Heart left ventricle (tissue), 16 donors: ENCODE measurements around the gene APOBEC4. TPM values are rescaled to one million over a fixed set of nuclear protein-coding genes. Genes with fewer than 3 reads are reported as not detected.
A peak's percentile ranks its signal among the peaks of the same experiment; 100 is the strongest.

Experiments used
- ATAC-seq, 4 donors: fragments of 200-7000 bp; cut with Tn5 transposase; one replicate each; pipeline ENCODE4 v1.9.1; 2020 to 2022; ENCODE audit warnings: moderate library complexity in 4 of 4, mild to moderate bottlenecking in 3 of 4, moderate number of reproducible peaks in 1 of 4
- DNase-seq, 5 donors: peaks; one replicate each; pipeline ENCODE4 v3.0.0-alpha.2; 2020
- H3K27ac ChIP-seq, 12 donors: fragments of 200-600 bp; sonication (generic) in 4 of 12; one replicate each; pipeline versions ENCODE4 v1.5.0 to v1.8.0; 2016 to 2022; ENCODE audit warnings: mild to moderate bottlenecking in 2 of 12
- H3K27me3 ChIP-seq, 9 donors: fragments of 200-600 bp; sonication (generic) in 2 of 9; one replicate each; pipeline versions ENCODE4 v1.5.1 to v1.8.0; 2016 to 2022; ENCODE audit warnings: mild to moderate bottlenecking in 3 of 9
- H3K36me3 ChIP-seq, 9 donors: fragments of 200-600 bp; sonication (generic) in 2 of 9; one replicate each; pipeline versions ENCODE4 v1.5.0 to v1.8.0; 2018 to 2022; ENCODE audit warnings: mild to moderate bottlenecking in 2 of 9
- H3K4me1 ChIP-seq, 12 donors: fragments of 200-600 bp; sonication (generic) in 4 of 12; one replicate each; pipeline versions ENCODE4 v1.5.0 to v1.8.0; 2016 to 2022; ENCODE audit warnings: mild to moderate bottlenecking in 3 of 12
- H3K4me3 ChIP-seq, 12 donors: fragments of 200-600 bp; sonication (generic) in 4 of 12; one replicate each; pipeline versions ENCODE4 v1.5.0 to v1.8.0; 2017 to 2022; ENCODE audit warnings: mild to moderate bottlenecking in 9 of 12, moderate library complexity in 4 of 12
- H3K9me3 ChIP-seq, 12 donors: fragments of 200-600 bp; sonication (generic) in 4 of 12; one replicate each; pipeline versions ENCODE4 v1.5.0 to v1.8.0; 2016 to 2022; ENCODE audit warnings: mild to moderate bottlenecking in 1 of 12
- POLR2A ChIP-seq, 2 donors: fragments of 450-650 bp; IDR thresholded peaks; one replicate each; pipeline ENCODE4 v1.6.1; 2017; ENCODE audit warnings: antibody characterized with exemption in 2 of 2, mild to moderate bottlenecking in 2 of 2, moderate library complexity in 2 of 2
- WGBS, 4 donors: extraction: QIAGEN DNeasy Blood & Tissue Kit in 2 of 4; methylation state at CpG; one replicate each; pipeline versions ENCODE4 v1.1.5 to v1.1.7; 2013 to 2018; 5-methylcytosine and 5-hydroxymethylcytosine counted together
- intact Hi-C, 10 donors: fragments of 100-400 bp; cut with DNase I; formaldehyde crosslinking; loops; one replicate each; pipeline versions ENCODE4 v1.11.1 to v1.14.2; 2022
- long read RNA-seq, 3 donors: library from polyadenylated mRNA; unstranded; transcript quantifications; one replicate each; pipeline ENCODE4 v2.0.0, GENCODE V29; 2020 to 2021
- polyA plus RNA-seq, 2 donors: library from polyadenylated mRNA; stranded (reverse); fragments of 200-250 nt; gene quantifications; one replicate each; pipeline ENCODE4 v1.2.3, GENCODE V29; 2013
- total RNA-seq, 9 donors: library from RNA; depleted of rRNA in 2 of 9; stranded (reverse); fragments of >200 nt in 2 of 9; fragmentation: NEBNext Ultra II Directional in 3 of 9; extraction: Animal tissue kit (Norgen Biotek cat#: 25700) in 3 of 9; gene quantifications; one replicate each; pipeline versions ENCODE4 v1.1.0 to v1.2.4, GENCODE V29; 2016 to 2023
- TF ChIP-seq, protein P1 (sequence below), 12 donors: fragments of 200-600 bp; sonication (generic) in 4 of 12; IDR thresholded peaks; one replicate each; pipeline versions ENCODE4 v1.5.0 to v1.8.0; 2018 to 2022; ENCODE audit warnings: antibody characterized with exemption in 12 of 12, mild to moderate bottlenecking in 5 of 12
- donor health status: ischemic (EF 13 %, LVEDD 7.1; RV severe dilation, severe dysfunction).
- donor health status: healthy with polysubstance abuse.
- donor health status: DM: no; HTN: yes; CAD: no.
- donor health status: DM: no; HTN: no; CAD: no.
- donor health status: ischemic (EF 25% LVEDD 6.9; RV normal size, moderate dysfunction).
- donor health status: ischemic (EF 25% LVEDD 5.7; RV mildly dilated, moderate dysfunction).
- donor health status: healthy.
- donor health status: DM: yes; HTN: yes; CAD: no.
- donor health status: ischemic (EF 35%, LVEDD 5.7; RV mildly dilated, moderate dysfunction).
- donor health status: nonischemic (EF 11% LVEDD 7.7; RV severe dilation, severe dysfunction).
- donor health status: DM: yes; HTN: yes; CAD: no.
- donor health status: PGD.
- donor health status: ischemic (EF 29% LVEDD 5.4; RV normal size, mild dysfunction).
- donor health status: nonischemic (EF 23%, LVEDD 6.1; RV moderate dilation, normal function).

The APOBEC4 gene, protein sequence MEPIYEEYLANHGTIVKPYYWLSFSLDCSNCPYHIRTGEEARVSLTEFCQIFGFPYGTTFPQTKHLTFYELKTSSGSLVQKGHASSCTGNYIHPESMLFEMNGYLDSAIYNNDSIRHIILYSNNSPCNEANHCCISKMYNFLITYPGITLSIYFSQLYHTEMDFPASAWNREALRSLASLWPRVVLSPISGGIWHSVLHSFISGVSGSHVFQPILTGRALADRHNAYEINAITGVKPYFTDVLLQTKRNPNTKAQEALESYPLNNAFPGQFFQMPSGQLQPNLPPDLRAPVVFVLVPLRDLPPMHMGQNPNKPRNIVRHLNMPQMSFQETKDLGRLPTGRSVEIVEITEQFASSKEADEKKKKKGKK
- total RNA-seq (not detected), polyA plus RNA-seq (under 1 TPM in 1 of 2 donors, not detected in 1; 0.30 TPM)
- long read RNA-seq, donor 1, partial matches to known transcripts: 0 of 1 reads
- long read RNA-seq, donor 1, other reads (novel, unspliced or antisense): 1 of 1 reads
- long read RNA-seq, donor 2, partial matches to known transcripts: 0 of 1 reads
- long read RNA-seq, donor 2, other reads (novel, unspliced or antisense): 0 of 1 reads
- long read RNA-seq, donor 3: 0 reads

DNA sequence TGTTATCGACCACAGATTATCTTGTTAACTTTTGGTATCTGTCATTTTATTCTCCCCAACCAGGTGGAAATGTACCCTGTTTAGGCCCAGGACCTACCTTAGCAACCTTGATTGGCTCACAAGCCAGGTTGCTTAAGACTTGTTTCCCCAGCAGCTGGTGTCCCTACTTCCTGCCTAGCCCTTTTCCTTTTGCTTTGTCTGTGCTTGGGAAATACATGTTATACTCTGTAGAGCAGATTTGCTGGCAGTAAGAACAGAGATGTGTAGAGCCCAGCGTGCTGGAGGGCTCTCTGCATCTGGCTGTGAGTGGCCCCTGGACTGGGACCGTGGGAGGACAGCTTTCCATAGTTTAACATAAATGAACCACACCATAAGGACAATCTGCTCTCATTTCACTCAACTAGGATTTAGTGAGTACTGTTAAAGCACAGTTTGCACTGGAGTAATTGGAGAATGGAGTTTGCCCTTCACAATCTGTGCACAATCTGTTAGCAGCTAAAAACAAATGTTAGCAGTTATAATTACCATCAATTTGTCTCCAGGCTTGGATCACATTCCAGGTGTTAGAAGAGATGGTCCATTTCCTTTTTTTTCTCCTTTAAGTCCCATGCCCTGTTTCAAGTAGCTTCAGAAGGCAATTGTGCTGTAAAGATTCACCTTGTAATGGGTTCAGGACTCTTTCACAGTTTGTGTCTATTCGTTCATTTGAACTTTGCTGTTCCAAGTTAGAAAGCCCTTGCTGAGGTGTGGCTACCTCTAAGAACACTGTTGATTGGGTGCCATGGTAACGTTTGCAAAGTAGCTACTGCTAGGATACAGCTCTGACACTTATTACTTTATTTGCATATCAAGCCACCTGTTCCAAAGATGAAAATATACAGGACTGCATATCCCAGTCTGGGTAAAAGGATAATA lies at the start of gene APOBEC4:
Gene APOBEC4, minus strand, starts transcription at position 770 of the 915 bp plus-strand sequence. CDS start 4,535 bp downstream, outside the sequence.
- H3K27ac ChIP-seq: peak within 1 kb of the TSS; percentile 23 to 81 (median 66)
- intact Hi-C loops: loop anchor here in 1 of 10 donors (10.0 kb wide), 1 partner anchor 152 kb away; the partner anchor contains the start of gene RGL1
- no peaks in the 10 kb centered on the region for H3K27me3 ChIP-seq
- 50 to 58% (median 55%) methylated on average over 5 of the region's 5 CpGs for WGBS, 4 donors
- peaks cover 5 to 60% (median 38%) of the 10 kb centered on the region in 12 donors for H3K4me1 ChIP-seq
- no peaks in the 10 kb centered on the region for H3K36me3 ChIP-seq
- H3K9me3 ChIP-seq: no peaks in the 10 kb centered on the region
- ATAC-seq (peak; percentile 44 to 76 (median 58)), DNase-seq (no peak)
- no peak within 1 kb of the TSS for H3K4me3 ChIP-seq
- TF ChIP-seq POLR2A (IDR thresholded peaks at IDR 0.05): no peak
- TF ChIP-seq, protein P1, sequence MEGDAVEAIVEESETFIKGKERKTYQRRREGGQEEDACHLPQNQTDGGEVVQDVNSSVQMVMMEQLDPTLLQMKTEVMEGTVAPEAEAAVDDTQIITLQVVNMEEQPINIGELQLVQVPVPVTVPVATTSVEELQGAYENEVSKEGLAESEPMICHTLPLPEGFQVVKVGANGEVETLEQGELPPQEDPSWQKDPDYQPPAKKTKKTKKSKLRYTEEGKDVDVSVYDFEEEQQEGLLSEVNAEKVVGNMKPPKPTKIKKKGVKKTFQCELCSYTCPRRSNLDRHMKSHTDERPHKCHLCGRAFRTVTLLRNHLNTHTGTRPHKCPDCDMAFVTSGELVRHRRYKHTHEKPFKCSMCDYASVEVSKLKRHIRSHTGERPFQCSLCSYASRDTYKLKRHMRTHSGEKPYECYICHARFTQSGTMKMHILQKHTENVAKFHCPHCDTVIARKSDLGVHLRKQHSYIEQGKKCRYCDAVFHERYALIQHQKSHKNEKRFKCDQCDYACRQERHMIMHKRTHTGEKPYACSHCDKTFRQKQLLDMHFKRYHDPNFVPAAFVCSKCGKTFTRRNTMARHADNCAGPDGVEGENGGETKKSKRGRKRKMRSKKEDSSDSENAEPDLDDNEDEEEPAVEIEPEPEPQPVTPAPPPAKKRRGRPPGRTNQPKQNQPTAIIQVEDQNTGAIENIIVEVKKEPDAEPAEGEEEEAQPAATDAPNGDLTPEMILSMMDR (IDR thresholded peaks at IDR 0.05): no peak

DNA sequence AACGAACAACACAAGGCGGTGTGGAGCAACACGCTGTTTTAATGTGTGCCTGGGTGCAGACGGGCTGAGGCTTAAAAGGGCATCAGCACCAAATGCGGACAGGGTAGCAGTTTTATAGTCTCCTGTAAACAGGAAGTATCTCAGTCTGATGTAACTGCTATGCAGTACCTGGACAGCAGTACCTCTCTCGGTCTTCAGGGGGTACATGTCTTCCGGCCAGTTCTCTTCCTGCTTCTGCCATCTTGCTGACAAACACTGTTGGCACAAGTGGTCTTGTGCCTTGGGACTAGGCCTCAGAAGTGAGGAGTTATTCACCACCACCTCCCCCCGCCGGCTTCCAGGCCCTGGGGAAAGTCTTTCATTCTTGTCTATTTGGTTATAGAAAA lies 49.7 kb upstream of the APOBEC4 start:
- no peaks in the 10 kb centered on the region for H3K9me3 ChIP-seq
- H3K27ac ChIP-seq: no peak overlapping the region
- TF ChIP-seq, protein P1 (IDR thresholded peaks at IDR 0.05): no peak
- ATAC-seq (no peak), DNase-seq (no peak)
- intact Hi-C loops: no loop called here
- H3K4me3 ChIP-seq: no peak overlapping the region
- H3K36me3 ChIP-seq: no peaks in the 10 kb centered on the region
- 96 to 98% (median 97%) methylated on average over 9 of the region's 9 CpGs for WGBS, 4 donors
- H3K27me3 ChIP-seq: no peaks in the 10 kb centered on the region
- peaks cover 0 to 26% (median 9%) of the 10 kb centered on the region in 12 donors for H3K4me1 ChIP-seq

DNA sequence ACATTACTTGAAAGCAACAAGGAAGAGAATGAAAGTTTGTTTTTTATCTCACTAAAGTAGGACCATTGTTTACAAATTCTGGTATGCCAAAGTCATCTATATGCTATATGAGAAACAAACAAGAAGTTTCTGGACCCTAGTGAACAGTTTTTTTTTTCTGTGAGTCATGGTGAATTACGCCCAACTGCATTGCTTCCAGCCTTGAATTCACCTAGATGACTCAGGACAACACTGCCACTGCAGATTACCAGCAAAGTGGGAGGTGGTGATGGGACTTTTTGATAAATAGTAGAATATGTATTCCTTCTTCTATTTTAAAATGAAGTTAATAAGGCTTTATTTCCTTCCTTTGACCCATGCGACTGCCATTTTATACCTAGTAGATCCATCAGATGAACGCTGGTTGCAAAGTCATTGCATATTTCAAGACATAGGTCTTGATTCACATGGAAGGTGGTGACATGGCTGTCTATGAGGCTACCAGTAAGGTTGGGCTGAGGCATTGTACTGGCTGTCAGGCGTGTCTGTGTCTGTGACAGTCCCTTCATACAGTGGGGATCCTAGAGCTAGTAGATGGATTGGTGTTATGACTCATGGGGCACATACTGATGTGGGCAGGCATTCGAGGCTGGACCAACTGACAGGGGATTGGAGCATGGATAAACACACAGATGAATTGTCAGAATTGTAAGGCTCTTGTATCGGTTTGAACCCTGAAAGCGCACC lies 49.1 kb upstream of the APOBEC4 start:
- Histone ChIP-seq H3K36me3 (no peaks in the 10 kb centered on the region), H3K27ac (no peak overlapping the region), H3K9me3 (no peaks in the 10 kb centered on the region), H3K27me3 (no peaks in the 10 kb centered on the region), H3K4me3 (no peak overlapping the region), H3K4me1 (peaks cover 0 to 29% (median 12%) of the 10 kb centered on the region in 12 donors)
- no peak for DNase-seq
- WGBS, 4 donors: 85 to 93% (median 93%) methylated on average over 6 to 7 of the region's 7 CpGs
- no peak for ATAC-seq
- intact Hi-C loops: no loop called here
- TF ChIP-seq, protein P1 (IDR thresholded peaks at IDR 0.05): no peak
- no peak for TF ChIP-seq POLR2A (IDR thresholded peaks at IDR 0.05)
